GM20000 (cell line): ENCODE results near the gene P2RX6.
A peak's percentile ranks its signal among the peaks of the same experiment; 100 is the strongest.
"Not testable (repeated sequence)": the region's sequence is repeated elsewhere in the genome, so short reads cannot be mapped to it uniquely, and the experiment has no call there.

Experiments used
- DNase-seq: peaks from one replicate; pipeline ENCODE4 v3.0.0; 2012; ENCODE audit warnings: low spot score
- TF ChIP-seq, protein P1 (sequence below): IDR thresholded peaks from 2 replicates; pipeline ENCODE4 v1.5.1; 2012; ENCODE audit warnings: mild to moderate bottlenecking, control low read depth; ENCODE audit errors: extremely low read depth, missing control alignments

The P2RX6 gene

DNA sequence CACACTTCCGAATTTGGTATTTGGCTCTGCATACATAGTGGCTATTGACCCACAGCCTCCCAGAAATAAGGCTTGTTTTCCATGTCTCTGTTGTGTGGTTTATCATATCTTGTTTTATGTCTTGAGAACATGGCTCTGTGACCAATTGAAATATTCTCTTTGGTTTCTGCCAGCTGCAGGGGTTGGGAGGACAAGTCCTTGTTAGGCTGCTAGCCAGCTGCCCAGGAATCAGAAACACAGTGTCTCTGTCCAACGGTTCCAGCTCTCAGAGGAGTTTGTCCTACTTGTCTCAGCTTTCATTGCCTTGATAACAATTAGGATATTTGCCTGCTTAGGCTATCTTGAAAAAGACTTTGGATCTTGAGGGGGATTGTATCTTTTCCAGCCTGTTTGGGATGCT lies 23.4 kb downstream of the P2RX6 start:
- TF ChIP-seq, protein P1, sequence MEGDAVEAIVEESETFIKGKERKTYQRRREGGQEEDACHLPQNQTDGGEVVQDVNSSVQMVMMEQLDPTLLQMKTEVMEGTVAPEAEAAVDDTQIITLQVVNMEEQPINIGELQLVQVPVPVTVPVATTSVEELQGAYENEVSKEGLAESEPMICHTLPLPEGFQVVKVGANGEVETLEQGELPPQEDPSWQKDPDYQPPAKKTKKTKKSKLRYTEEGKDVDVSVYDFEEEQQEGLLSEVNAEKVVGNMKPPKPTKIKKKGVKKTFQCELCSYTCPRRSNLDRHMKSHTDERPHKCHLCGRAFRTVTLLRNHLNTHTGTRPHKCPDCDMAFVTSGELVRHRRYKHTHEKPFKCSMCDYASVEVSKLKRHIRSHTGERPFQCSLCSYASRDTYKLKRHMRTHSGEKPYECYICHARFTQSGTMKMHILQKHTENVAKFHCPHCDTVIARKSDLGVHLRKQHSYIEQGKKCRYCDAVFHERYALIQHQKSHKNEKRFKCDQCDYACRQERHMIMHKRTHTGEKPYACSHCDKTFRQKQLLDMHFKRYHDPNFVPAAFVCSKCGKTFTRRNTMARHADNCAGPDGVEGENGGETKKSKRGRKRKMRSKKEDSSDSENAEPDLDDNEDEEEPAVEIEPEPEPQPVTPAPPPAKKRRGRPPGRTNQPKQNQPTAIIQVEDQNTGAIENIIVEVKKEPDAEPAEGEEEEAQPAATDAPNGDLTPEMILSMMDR: no peak
- DNase-seq: no peak

DNA sequence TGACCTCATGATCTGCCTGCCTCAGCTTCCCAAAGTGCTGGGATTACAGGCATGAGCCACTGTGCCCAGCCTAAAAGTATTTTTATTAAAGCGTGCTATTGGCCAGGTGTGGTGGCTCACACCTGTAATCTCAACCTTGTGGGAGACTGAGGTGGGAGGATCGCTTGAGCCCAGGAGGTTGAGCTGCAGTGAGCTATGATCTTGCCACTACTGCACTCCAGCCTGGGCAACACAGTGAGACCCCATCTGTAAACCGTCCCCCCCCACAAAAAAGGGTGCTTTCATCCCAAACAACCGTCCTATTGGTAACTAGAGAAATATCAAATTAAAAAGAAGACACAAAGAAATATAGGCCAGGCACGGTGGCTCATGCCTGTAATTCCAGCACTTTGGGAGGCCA lies 24.2 kb downstream of the P2RX6 start:
- DNase-seq: not testable (repeated sequence)

DNA sequence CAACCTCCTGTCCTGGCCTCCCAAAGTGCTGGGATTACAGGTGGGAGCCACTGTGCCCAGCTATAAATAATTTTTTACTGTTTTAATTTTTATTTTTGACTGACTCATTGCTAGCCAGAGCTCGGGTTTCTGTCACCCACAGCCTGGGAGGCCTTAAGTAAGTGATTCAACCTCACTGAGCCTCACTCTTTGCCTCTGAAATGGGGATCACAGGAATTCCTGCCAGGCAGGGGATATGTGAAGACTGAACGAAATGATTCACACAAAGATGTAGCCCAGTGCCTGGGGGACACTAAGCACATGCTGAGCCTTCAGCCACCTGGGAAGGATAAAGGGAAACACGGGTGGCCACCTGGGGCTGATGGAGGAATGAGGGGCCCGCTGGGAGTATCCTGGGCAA lies 27.0 kb downstream of the P2RX6 start:
- no peak for DNase-seq
- TF ChIP-seq, protein P1: no peak

DNA sequence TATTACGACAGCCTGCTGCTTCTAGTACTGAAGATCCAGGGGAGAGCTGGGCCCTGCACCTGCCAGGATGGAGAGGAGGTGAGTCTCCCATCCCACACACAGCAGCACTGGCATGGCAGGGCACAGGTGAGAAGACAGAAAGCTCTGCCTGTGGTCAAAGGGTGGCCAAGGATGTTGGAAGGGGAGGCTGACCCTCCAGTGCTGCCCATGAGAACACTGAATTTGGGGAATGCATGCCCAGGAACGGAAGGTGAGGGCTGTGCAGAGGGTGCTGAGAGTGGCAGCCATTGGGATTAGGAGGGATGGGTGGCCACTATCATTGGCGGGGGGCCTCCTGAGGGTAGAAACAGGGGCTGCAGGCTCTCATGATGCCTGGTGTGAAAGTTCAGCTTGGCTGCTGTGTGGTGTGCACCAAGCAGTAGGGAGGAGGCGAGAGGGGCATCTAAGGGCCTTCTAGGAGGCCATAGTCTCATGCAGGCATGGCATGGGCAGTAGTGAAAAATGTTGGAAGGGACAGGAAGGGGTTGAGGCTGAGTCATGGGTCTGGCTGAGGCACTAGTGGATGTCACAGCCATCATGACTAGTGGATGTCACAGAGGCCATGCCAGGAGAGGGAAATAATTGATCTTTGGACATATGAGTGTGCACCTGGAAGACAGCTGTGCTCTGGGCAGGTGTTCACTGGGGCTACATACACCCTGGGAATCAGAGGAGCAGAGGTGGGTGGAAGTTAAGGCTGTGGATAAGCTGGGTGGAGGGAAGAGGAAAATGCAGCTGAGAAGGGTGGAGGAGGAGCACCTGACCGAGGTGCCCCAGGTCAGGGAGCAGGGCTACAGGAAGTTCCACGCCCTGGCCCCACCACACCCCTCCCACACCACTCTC lies 28.3 kb downstream of the P2RX6 start:
- TF ChIP-seq, protein P1: no peak
- DNase-seq: no peak

DNA sequence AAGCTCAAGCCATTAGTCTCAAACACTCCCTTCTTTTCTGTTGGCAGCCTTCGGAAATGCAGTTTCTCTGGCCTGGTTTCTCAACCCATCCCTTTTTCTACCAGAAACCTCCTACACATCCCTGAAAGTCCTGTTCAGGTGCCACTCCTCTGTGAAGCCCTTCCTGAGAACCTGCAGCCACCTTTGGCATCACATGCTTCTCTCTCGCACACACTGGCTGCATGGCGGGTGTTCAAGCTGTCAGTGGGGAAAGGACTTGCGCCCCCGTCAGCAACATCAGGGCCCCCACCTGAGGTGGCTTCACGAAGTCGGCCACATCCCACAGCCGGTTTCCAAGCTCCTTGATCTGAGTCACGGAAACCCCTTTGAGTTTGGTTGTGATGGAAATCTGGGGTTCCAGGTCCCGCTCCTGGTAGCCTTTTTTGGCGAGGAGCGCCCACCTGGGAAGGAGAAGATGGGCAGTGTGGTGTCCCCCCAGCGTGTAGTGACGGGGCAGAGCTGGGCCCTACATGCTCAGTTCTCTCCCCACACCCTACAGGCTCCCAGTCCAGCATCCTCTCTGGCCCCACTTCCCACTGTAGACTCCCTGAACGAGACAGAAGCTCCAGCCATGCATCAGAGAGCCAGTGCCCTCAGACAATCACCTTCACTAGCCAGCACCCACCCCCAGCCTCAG lies 29.0 kb downstream of the P2RX6 start:
- TF ChIP-seq, protein P1: no peak
- DNase-seq: no peak

DNA sequence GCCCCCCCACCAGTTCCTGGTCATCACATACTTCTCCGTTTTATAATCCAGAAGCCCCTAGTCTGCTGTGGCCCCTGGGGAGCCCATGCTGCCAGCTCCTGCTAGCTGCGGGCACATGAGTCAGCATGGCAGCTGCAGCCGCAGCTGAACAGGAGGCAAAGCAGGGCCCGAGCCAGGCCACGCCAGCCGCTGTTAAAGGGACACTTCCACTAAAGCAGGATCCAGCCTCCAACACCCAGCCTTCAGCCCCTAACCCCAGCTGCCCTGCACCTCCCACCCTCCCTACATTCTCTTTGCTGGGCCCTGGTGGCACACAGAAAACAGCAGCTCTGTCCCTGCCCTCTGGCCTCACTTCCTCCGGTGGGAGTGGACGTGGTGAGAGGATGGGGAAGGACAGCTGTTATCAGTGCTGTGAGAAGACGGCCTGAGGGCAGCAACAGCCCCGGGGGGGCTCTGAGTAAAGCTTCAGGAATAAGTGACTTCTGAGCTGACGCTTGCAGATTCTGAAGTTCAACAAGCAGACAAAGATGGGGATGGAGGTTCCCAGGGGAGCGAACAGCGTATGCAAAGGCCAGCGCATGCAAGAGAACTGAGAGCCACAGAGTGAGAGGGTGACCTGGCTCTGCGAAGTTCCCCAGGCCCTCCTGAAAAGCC lies 30.1 kb downstream of the P2RX6 start:
- TF ChIP-seq, protein P1: no peak
- no peak for DNase-seq

DNA sequence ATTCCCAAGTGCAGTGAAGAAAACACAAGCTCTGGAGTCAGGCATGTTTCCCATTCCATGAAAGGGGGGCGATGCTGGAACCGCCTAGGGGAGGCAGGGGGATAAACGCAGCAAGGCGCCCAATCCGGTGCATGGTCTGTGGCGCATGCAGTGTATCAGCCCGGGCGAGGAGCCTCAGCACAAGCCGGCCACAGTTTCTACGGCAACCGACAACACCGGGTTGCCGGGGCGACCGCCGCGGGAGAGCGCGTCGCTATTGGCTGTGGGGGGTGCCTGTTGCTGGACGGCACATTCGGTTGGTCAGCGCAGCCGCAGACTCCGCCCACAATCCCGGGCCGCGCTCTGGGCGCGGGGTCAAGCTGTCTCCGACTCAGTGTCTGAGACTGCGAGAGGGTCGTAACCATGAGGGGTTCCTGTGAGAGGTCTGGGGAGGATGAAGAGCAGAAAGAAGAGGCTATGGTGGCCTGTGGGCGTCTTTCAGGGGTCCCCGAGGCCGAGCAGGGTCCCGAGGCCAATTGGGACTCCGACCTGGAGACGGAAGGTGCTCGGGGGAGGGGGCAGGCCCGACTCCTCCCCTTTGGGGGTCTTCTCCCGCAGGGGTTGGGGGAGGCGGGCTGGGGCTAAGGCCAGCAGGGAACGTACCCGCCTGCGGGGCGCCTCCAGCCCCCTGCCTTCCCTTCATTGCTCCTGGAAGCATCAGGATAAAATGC lies 30.8 kb downstream of the P2RX6 start, which contains the start of gene LRRC74B:
LRRC74B (plus strand) TSS at position 362 of the 710 bp plus-strand sequence; CDS start at position 403, 41 bp downstream.
- TF ChIP-seq, protein P1: no peak
- DNase-seq: peak; percentile 91
